Kidney epithelial cell (primary cell): ENCODE measurements around the gene REXO5. TPM values are rescaled to one million over a fixed set of nuclear protein-coding genes. Genes with fewer than 3 reads are reported as not detected.

Experiments
- DNase-seq: peaks from one replicate; pipeline ENCODE4 v3.0.0-alpha.2; 2010; ENCODE audit warnings: low read depth
- H3K27me3 ChIP-seq: 2 replicates; pipeline ENCODE4 v1.6.0; 2011; ENCODE audit warnings: low read length; ENCODE audit not compliant: control insufficient read depth, insufficient read depth
- H3K36me3 ChIP-seq: 2 replicates; pipeline ENCODE4 v1.5.1; 2011; ENCODE audit warnings: low read length; ENCODE audit not compliant: control insufficient read depth, insufficient read depth
- H3K4me3 ChIP-seq: 2 replicates; pipeline ENCODE4 v1.5.1; 2011; ENCODE audit warnings: low read depth, mild to moderate bottlenecking, control low read depth, low read length
- CTCF ChIP-seq: IDR thresholded peaks from 2 replicates; pipeline ENCODE4 v1.5.1; 2011; ENCODE audit warnings: mild to moderate bottlenecking, moderate library complexity, low read length, control low read depth, inconsistent platforms; ENCODE audit not compliant: insufficient read depth, poor library complexity, severe bottlenecking
- total RNA-seq: library from RNA; depleted of rRNA; stranded (reverse); fragments of >200 nt; gene quantifications from 2 replicates; pipeline ENCODE4 v1.2.3, GENCODE V29; 2015

REXO5 gene
- total RNA-seq, 1 donor from 2014 or later = 2.7 TPM

DNA sequence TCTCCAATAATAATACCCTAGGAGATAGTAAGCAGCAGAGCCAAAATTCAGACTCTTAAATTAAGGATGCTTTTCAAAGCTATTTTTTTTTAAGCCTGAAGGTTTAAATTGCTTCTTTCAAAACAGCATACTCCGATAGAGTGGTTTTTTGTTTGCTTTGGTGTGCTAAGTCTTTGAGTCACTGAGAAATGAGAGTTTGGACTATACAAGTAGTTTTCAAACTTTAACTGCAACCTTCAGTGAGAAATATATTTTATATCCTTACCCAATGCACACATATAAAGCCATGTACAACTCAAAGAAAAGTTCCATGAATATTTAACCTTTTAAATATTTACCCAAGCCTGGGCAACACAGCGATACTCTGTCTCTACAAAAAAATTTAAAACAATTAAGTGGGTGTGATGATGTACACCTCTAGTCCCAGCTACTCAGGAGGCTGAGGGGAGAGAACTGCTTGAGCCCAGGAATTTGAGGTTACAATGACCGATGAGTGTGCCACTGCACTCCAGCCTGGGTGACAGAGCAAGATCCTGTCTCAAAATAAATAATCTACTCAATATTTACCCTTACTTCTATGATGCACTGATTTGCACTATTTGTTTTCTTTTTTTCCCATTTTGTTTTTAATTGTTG, 74.7 kb downstream of the REXO5 start:
- no peak for TF ChIP-seq CTCF
- no peaks in the 10 kb centered on the region for H3K36me3 ChIP-seq
- H3K4me3 ChIP-seq = no peak overlapping the region
- no peaks in the 10 kb centered on the region for H3K27me3 ChIP-seq
- no peak for DNase-seq

DNA sequence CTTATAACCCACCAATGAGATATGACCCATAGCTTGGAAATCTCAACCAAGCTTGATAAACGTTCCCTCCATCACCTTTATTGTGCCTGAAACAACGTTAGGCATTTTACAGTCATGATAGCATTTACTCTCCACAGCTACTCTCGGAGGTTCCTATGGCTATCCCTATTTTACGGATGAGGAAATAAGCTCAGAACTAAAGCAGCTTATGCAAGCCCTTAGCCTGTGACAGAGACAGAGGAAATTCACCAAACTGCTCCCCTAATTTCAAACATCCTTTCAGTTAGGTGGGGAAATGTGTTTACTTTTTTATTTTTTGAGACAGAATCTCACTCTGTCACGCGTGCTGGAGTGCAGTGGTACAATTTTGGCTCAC, 75.2 kb downstream of the REXO5 start:
- no peak for DNase-seq
- no peak overlapping the region for H3K4me3 ChIP-seq
- no peaks in the 10 kb centered on the region for H3K36me3 ChIP-seq
- TF ChIP-seq CTCF = no peak
- no peaks in the 10 kb centered on the region for H3K27me3 ChIP-seq

DNA sequence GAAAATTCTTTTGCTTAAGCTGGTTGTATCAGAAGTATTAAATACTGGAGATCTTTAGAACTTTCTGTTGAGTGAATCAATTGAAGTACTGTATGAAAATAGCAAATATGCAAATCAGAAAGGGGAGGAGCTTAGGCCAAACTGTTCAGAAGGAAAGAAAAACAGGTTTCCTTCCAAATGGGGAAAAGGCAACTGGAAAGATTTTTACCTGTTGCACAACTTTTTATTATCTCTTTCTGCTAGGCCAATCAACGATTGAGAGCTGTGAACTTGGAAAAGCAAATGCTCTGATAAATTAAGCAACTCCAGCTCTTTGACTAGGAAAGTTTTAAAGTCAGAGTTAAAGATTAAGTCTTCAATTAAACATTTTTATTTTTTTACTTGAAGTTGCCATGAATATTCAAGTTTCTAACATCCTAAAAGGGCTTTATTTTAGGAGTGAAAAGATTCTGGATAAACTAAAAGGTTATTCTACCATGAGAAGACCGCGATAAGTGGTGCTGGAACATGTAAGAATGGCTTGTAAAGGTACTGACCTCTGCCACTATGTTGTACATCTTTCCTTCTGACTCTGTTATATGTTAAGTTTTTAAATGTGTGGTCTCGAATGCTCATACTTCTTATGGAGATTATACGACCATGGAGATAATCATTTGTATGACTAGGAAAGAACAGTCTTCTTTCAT, 77.4 kb downstream of the REXO5 start:
- DNase-seq = no peak
- no peaks in the 10 kb centered on the region for H3K27me3 ChIP-seq

GRCh38 chr16:20884240-20884556, 77.9 kb downstream of the REXO5 start:
- Histone ChIP-seq H3K4me3 (no peak overlapping the region), H3K27me3 (no peaks in the 10 kb centered on the region), H3K36me3 (no peaks in the 10 kb centered on the region)
- TF ChIP-seq CTCF = no peak
- no peak for DNase-seq

More for the DNA sequence above, 77.4 kb downstream of the REXO5 start:
- Histone ChIP-seq H3K4me3 (no peak overlapping the region), H3K36me3 (no peaks in the 10 kb centered on the region)
- no peak for TF ChIP-seq CTCF

- no peak for TF ChIP-seq CTCF
- H3K36me3 ChIP-seq = no peaks in the 10 kb centered on the region
- H3K4me3 ChIP-seq = no peak overlapping the region
- no peaks in the 10 kb centered on the region for H3K27me3 ChIP-seq
- DNase-seq = no peak
These were observed 80.0 kb downstream of the REXO5 start for GRCh38 chr16:20886320-20886719.

DNA sequence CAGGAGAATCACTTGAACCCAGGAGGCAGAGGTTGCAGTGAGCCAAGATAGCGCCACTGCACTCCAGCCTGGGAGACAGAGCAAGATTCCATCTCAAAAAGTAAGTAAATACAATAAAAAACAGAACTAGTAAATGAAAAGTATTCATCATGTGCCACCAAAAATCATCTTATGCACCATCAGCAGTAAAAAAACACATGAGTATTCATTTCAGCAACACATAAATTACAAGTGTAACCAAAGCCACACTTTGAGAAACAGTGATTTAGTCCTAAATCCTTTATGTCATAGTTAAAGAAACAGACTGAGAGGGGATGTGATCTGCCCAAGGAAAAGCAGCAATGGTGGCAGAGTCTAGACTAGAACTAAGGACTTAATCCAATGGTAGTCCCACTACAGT, 80.9 kb downstream of the REXO5 start:
- DNase-seq = no peak
- no peak for TF ChIP-seq CTCF
- Histone ChIP-seq H3K36me3 (no peaks in the 10 kb centered on the region), H3K27me3 (no peaks in the 10 kb centered on the region), H3K4me3 (no peak overlapping the region)
